Muscle of leg (tissue), 11 donors: ENCODE results near the gene ZNF792. TPM values are rescaled to one million over a fixed set of nuclear protein-coding genes. Genes with fewer than 3 reads are reported as not detected.
"Not testable (repeated sequence)": the region's sequence is repeated elsewhere in the genome, so short reads cannot be mapped to it uniquely, and the experiment has no call there.

Source experiments
- DNase-seq: peaks from one replicate; pipeline ENCODE4 v3.0.0; 2013
- H3K27ac ChIP-seq: one replicate; pipeline ENCODE4 v1.5.1; 2013; ENCODE audit warnings: mild to moderate bottlenecking, low read length, control low read depth
- H3K27me3 ChIP-seq: one replicate; pipeline ENCODE4 v1.6.1; 2013; ENCODE audit warnings: low read length; ENCODE audit not compliant: control insufficient read depth, insufficient read depth
- H3K36me3 ChIP-seq: one replicate; pipeline ENCODE4 v1.6.1; 2013; ENCODE audit warnings: low read length; ENCODE audit not compliant: control insufficient read depth, insufficient read depth
- H3K4me1 ChIP-seq: one replicate; pipeline ENCODE4 v1.6.1; 2013; ENCODE audit warnings: low read length; ENCODE audit not compliant: control insufficient read depth, insufficient read depth
- H3K4me3 ChIP-seq: one replicate; pipeline ENCODE4 v1.5.1; 2013; ENCODE audit warnings: low read length, control low read depth
- H3K9me3 ChIP-seq: replicated peaks from 2 replicates; pipeline ENCODE4 v1.6.1; 2013; ENCODE audit warnings: low read depth, low read length; ENCODE audit not compliant: control insufficient read depth
- WGBS: methylation state at CpG from one replicate; pipeline ENCODE4 v1.1.5; 2013; ENCODE audit warnings: missing lambda C conversion rate; ENCODE audit not compliant: insufficient coverage; 5-methylcytosine and 5-hydroxymethylcytosine counted together
- polyA plus RNA-seq, 8 donors: library from polyadenylated mRNA; unstranded; fragments of 120-200 nt; gene quantifications; one replicate each; pipeline versions ENCODE4 v1.2.1 to v1.2.3, GENCODE V29; 2013; ENCODE audit warnings: inconsistent platforms in 1 of 8, low replicate concordance in 1 of 8; ENCODE audit not compliant: insufficient read length in 8 of 8, insufficient read depth in 1 of 8
- total RNA-seq: library from RNA; stranded (reverse); fragments of 120-200 nt; gene quantifications from one replicate; pipeline ENCODE4 v1.2.4, GENCODE V29; 2013

ZNF792 gene
- total and polyA plus RNA-seq, 9 donors: 2.1 to 5.1 (median 2.5) TPM

DNA sequence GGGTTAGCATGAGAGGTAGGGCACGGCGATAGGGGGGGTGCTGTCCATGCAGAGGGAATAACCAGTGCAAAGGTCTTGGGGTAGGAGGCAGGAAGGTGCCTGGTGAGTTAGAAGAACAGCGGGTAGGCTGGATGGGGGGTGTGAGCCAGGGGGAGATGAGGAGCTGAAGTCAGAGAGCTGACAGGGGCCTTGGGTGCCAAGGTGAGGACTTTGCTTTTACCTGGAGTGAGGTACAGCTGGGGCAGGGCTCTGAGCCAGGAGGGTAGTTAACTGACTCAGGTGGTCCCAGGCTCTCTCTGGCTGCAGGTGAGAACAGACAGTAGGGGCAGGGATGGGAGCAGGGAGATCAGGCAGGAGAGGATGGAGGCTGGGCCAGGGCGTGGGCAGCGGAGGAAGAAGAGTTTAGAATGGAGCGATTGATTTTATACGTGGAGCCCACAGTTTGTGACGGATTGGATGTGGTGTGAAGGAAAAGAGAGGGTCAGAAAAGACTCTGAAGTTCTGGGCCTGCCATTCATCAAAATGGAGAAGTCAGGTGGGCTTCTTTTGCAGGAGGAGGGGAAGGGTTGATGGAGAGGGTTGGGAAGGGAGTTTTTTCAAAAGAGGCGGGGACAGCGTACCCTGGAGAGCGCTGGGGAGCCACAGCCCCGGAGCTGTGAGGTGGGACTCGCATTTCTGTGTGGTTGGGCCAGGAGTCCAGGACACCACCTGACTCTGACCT is 34.9 kb upstream of the ZNF792 start:
- H3K4me3 ChIP-seq: peak overlapping the region; percentile 53
- no peaks in the 10 kb centered on the region for H3K27me3 ChIP-seq
- H3K27ac ChIP-seq: peak overlapping the region; percentile 98
- peaks cover 41% of the 10 kb centered on the region for H3K4me1 ChIP-seq
- no peak for DNase-seq
- peaks cover 4% of the 10 kb centered on the region for H3K36me3 ChIP-seq
- H3K9me3 ChIP-seq: peaks cover 2% of the 10 kb centered on the region
- WGBS: 38% methylated on average over 13 of the region's 13 CpGs

GRCh38 chr19:34998224-34998623 is 34.2 kb upstream of the ZNF792 start:
- H3K27ac ChIP-seq, H3K4me3 ChIP-seq, DNase-seq, H3K27me3 ChIP-seq, H3K36me3 ChIP-seq, H3K9me3 ChIP-seq: not testable (repeated sequence)
- peaks cover 36% of the 10 kb centered on the region for H3K4me1 ChIP-seq
- WGBS: 80% methylated on average over 1 of the region's 7 CpGs

DNA sequence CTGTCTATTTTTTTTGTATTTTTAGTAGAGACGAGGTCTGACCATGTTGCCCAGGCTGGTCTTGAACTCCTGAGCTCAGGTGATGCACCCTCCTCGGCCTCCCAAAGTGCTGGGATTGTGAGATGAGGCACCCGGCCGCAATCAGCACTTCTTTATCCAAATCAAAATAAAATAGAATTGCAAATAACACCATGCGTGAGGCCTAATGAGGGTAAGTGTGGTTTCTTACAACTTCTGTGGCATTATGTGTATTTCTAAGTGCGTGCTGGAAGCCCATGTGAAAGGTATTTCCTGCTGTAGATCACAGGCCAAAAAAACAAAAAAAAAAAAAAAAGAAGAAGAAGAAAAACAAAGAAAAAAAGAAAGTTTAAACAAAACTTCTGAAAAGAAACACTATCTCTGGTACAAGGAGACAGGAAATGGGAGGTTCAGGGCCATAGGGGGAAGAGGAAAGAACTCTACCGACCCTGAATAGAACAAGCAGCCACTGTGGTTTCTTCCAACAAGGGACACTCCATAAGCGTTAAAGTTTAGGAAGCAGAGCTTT is 33.1 kb upstream of the ZNF792 start:
- H3K9me3 ChIP-seq: peaks cover 2% of the 10 kb centered on the region
- H3K27me3 ChIP-seq: no peaks in the 10 kb centered on the region
- no peaks in the 10 kb centered on the region for H3K36me3 ChIP-seq
- H3K4me1 ChIP-seq: peaks cover 34% of the 10 kb centered on the region
- DNase-seq: no peak
- no CpG with 5 or more reads among the region's 8 CpGs for WGBS
- H3K27ac ChIP-seq: peak overlapping the region; percentile 67
- no peak overlapping the region for H3K4me3 ChIP-seq

GRCh38 chr19:34995551-34995950 is 31.5 kb upstream of the ZNF792 start:
- H3K4me3 ChIP-seq: no peak overlapping the region
- no peaks in the 10 kb centered on the region for H3K27me3 ChIP-seq
- H3K4me1 ChIP-seq: peaks cover 21% of the 10 kb centered on the region
- DNase-seq: no peak
- peak overlapping the region; percentile 86 for H3K27ac ChIP-seq
- H3K36me3 ChIP-seq: no peaks in the 10 kb centered on the region
- 74% methylated on average over 4 of the region's 8 CpGs for WGBS
- peaks cover 2% of the 10 kb centered on the region for H3K9me3 ChIP-seq

- Histone ChIP-seq H3K4me1 (peaks cover 21% of the 10 kb centered on the region), H3K4me3 (no peak overlapping the region), H3K27ac (peak overlapping the region; percentile 86), H3K36me3 (no peaks in the 10 kb centered on the region), H3K9me3 (peaks cover 2% of the 10 kb centered on the region), H3K27me3 (no peaks in the 10 kb centered on the region)
- WGBS: 91% methylated on average over 12 of the region's 17 CpGs
- no peak for DNase-seq
These were observed 30.9 kb upstream of the ZNF792 start for GRCh38 chr19:34994643-34995541.

DNA sequence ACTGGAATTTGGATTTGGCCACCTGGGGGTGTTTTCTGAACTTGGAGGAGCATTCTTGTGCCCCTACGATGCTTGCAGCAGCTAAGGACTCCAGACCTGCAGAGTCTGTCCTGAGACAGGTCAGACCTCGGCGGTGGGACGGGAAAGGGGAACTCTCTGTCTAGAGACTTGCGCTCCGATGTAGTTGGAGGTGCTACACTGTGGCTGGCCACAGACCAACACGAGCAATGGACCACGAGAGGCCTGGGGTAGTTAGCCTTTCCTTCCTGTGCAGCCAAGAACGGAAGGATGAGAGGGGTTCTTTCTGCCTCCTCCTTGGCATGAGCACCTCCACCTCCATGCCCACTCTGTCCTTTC is 30.2 kb upstream of the ZNF792 start:
- Histone ChIP-seq H3K4me3 (no peak overlapping the region), H3K27ac (peak overlapping the region; percentile 86), H3K27me3 (no peaks in the 10 kb centered on the region), H3K9me3 (peaks cover 2% of the 10 kb centered on the region), H3K36me3 (no peaks in the 10 kb centered on the region), H3K4me1 (peaks cover 15% of the 10 kb centered on the region)
- 76% methylated on average over 9 of the region's 9 CpGs for WGBS
- no peak for DNase-seq

- H3K27me3 ChIP-seq, H3K36me3 ChIP-seq, DNase-seq, H3K9me3 ChIP-seq, H3K27ac ChIP-seq, H3K4me1 ChIP-seq, H3K4me3 ChIP-seq: not testable (repeated sequence)
- 88% methylated on average over 1 of the region's 7 CpGs for WGBS
These were observed 28.6 kb upstream of the ZNF792 start for GRCh38 chr19:34992582-34992981.

DNA sequence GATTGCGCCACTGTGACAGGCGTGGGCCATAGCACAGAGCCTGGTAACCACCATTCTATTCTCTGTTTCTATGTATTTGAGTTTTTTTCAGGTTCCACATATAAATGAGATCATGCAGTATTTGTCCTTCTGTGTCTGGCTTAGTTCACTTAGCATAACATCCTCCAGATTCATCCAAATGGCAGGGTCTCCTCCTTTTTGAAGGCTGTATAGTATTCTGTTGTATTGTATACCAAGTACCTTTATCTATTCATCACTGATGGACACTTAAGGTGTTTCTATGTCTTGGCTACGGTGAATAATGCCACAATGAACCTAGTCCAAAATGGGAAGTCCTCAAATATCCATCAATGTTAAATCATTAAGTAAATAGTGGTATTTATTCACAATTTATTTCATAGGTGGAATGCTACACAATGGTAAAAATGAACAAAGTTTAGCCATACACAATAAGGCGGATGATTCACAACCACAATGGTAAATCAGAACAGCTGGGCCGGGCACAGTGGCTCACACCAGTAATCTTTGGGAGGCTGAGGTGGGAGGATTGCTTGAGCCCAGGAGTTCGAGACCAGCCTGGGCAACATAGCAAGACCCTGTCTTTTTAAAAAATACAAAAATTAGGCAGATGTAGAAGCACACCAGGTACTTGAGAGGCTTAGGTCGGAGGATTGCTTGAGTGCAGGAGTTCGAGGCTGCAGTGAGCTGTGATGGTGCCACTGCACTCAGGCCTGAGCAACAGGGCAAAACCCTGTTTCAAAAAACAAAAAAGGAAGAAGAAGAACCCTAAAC is 27.7 kb upstream of the ZNF792 start:
- peaks cover 2% of the 10 kb centered on the region for H3K9me3 ChIP-seq
- no peak for DNase-seq
- 88% methylated on average over 2 of the region's 8 CpGs for WGBS

GRCh38 chr19:34990578-34991192 is 26.7 kb upstream of the ZNF792 start:
- peaks cover 10% of the 10 kb centered on the region for H3K4me1 ChIP-seq
- no peaks in the 10 kb centered on the region for H3K36me3 ChIP-seq
- no peaks in the 10 kb centered on the region for H3K27me3 ChIP-seq
- no peak for DNase-seq
- H3K4me3 ChIP-seq: no peak overlapping the region
- WGBS: 75% methylated on average over 13 of the region's 13 CpGs
- H3K9me3 ChIP-seq: peaks cover 2% of the 10 kb centered on the region
- no peak overlapping the region for H3K27ac ChIP-seq

More for the DNA sequence above, 27.7 kb upstream of the ZNF792 start:
- Histone ChIP-seq H3K4me1 (peaks cover 9% of the 10 kb centered on the region), H3K4me3 (no peak overlapping the region), H3K36me3 (no peaks in the 10 kb centered on the region), H3K27ac (no peak overlapping the region), H3K27me3 (no peaks in the 10 kb centered on the region)
